ENCODE results near the gene DIAPH1. TPM values are rescaled to one million over a fixed set of nuclear protein-coding genes. Genes with fewer than 3 reads are reported as not detected.

DIAPH1 gene
- total RNA-seq, 5 donors from 2014 or later (not counting 1 experiment from before 2014, with no cell fraction given), result 190 to 271 (median 211) TPM

- Mint-ChIP-seq H3K4me3 (peak within 1 kb of the TSS; percentile 9 to 59 (median 34)), H3K27ac (no peak within 1 kb of the TSS), H3K27me3 (peaks cover 72 to 96% of the 10 kb centered on the region in 2 donors), H3K36me3 (no peaks in the 10 kb centered on the region), H3K4me1 (peaks cover 11 to 22% (median 19%) of the 10 kb centered on the region in 3 donors), H3K9me3 (no peaks in the 10 kb centered on the region)
- DNase-seq (no peak), ATAC-seq (replicated peaks in 1 of 4) (peak in 1 of 4 experiments; percentile 12)
- H3K36me3 ChIP-seq (ENCODE audit: control insufficient read depth in 2 of 2, extremely low read depth in 1 of 2, insufficient read depth in 1 of 2, low read length in 1 of 2), result no peaks in the 10 kb centered on the region
- peak within 1 kb of the TSS in 1 of 2 donors; percentile 77 for H3K4me3 ChIP-seq (ENCODE audit: control insufficient read depth in 1 of 2, extremely low read depth in 1 of 2, low read length in 1 of 2)
- H3K27ac ChIP-seq (ENCODE audit: low read length), result no peak within 1 kb of the TSS
- POLR2A ChIA-PET, result no interaction called here
- peaks cover 17 to 69% of the 10 kb centered on the region in 2 experiments for H3K27me3 ChIP-seq (replicated peaks in 1 of 2; ENCODE audit: control insufficient read depth in 2 of 2, extremely low read depth in 1 of 2, insufficient read depth in 2 of 2, low read length in 1 of 2)
- H3K9me3 ChIP-seq, result no peaks in the 10 kb centered on the region
- CTCF ChIA-PET, result no interaction called here
- H3K4me1 ChIP-seq (ENCODE audit: control insufficient read depth in 1 of 2, extremely low read depth in 1 of 2, insufficient read depth in 2 of 2, low read length in 2 of 2), result peaks cover 3 to 14% of the 10 kb centered on the region in 2 experiments
- 7% methylated on average over 23 of the region's 39 CpGs for WGBS (ENCODE audit: insufficient coverage)
Measured at GRCh38 chr5:141484641-141485311, 134.0 kb downstream of the DIAPH1 start, which contains the start of gene PCDHGC4. Gene PCDHGC4 (plus strand): TSS chr5:141485030. CDS start chr5:141485174, 144 bp downstream.

GRCh38 chr5:141484310-141484640, 134.5 kb downstream of the DIAPH1 start:
- peak overlapping the region in 1 of 2 donors; percentile 77 for H3K4me3 ChIP-seq (ENCODE audit: control insufficient read depth in 1 of 2, extremely low read depth in 1 of 2, low read length in 1 of 2)
- no peaks in the 10 kb centered on the region for H3K36me3 Mint-ChIP-seq
- peak overlapping the region in 1 of 3 donors; percentile 59 for H3K4me3 Mint-ChIP-seq
- no peaks in the 10 kb centered on the region for H3K36me3 ChIP-seq (ENCODE audit: control insufficient read depth in 2 of 2, extremely low read depth in 1 of 2, insufficient read depth in 1 of 2, low read length in 1 of 2)
- H3K27me3 ChIP-seq (replicated peaks in 1 of 2; ENCODE audit: control insufficient read depth in 2 of 2, extremely low read depth in 1 of 2, insufficient read depth in 2 of 2, low read length in 1 of 2), result peaks cover 21 to 66% of the 10 kb centered on the region in 2 experiments
- no peak overlapping the region for H3K27ac Mint-ChIP-seq
- H3K9me3 Mint-ChIP-seq, result no peaks in the 10 kb centered on the region
- H3K27me3 Mint-ChIP-seq, result peaks cover 72 to 96% of the 10 kb centered on the region in 2 donors
- ChIA-PET POLR2A (no interaction called here), CTCF (interaction anchor here in 1 of 2 donors (0.5 kb wide), 1 partner anchor 43 kb away, joined by 4 read pairs; no protein-coding TSS in a partner anchor)
- H3K4me1 Mint-ChIP-seq, result peaks cover 11 to 22% (median 19%) of the 10 kb centered on the region in 3 donors
- 24% methylated on average over 2 of the region's 4 CpGs for WGBS (ENCODE audit: insufficient coverage)
- no peak overlapping the region for H3K27ac ChIP-seq (ENCODE audit: low read length)
- peaks cover 3 to 14% of the 10 kb centered on the region in 2 experiments for H3K4me1 ChIP-seq (ENCODE audit: control insufficient read depth in 1 of 2, extremely low read depth in 1 of 2, insufficient read depth in 2 of 2, low read length in 2 of 2)
- DNase-seq (no peak), ATAC-seq (replicated peaks in 1 of 4) (no peak)
- no peaks in the 10 kb centered on the region for H3K9me3 ChIP-seq

GRCh38 chr5:141483902-141484301, 134.9 kb downstream of the DIAPH1 start:
- ATAC-seq (replicated peaks in 1 of 4) (no peak), DNase-seq (no peak)
- H3K9me3 ChIP-seq, result no peaks in the 10 kb centered on the region
- Mint-ChIP-seq H3K4me1 (peaks cover 11 to 22% (median 19%) of the 10 kb centered on the region in 3 donors), H3K27me3 (peaks cover 69 to 94% of the 10 kb centered on the region in 2 donors), H3K27ac (no peak overlapping the region), H3K4me3 (peak overlapping the region in 1 of 3 donors; percentile 59), H3K36me3 (no peaks in the 10 kb centered on the region), H3K9me3 (no peaks in the 10 kb centered on the region)
- CTCF ChIA-PET, result interaction anchor here in 1 of 2 donors (0.5 kb wide), 1 partner anchor 44 kb away, joined by 4 read pairs; no protein-coding TSS in a partner anchor
- POLR2A ChIA-PET, result no interaction called here
- WGBS (ENCODE audit: insufficient coverage), result 43% methylated on average over 2 of the region's 3 CpGs
- H3K4me1 ChIP-seq (ENCODE audit: control insufficient read depth in 1 of 2, extremely low read depth in 1 of 2, insufficient read depth in 2 of 2, low read length in 2 of 2), result peaks cover 3 to 14% of the 10 kb centered on the region in 2 experiments
- peaks cover 22 to 64% of the 10 kb centered on the region in 2 experiments for H3K27me3 ChIP-seq (replicated peaks in 1 of 2; ENCODE audit: control insufficient read depth in 2 of 2, extremely low read depth in 1 of 2, insufficient read depth in 2 of 2, low read length in 1 of 2)
- no peaks in the 10 kb centered on the region for H3K36me3 ChIP-seq (ENCODE audit: control insufficient read depth in 2 of 2, extremely low read depth in 1 of 2, insufficient read depth in 1 of 2, low read length in 1 of 2)
- H3K27ac ChIP-seq (ENCODE audit: low read length), result no peak overlapping the region
- no peak overlapping the region for H3K4me3 ChIP-seq (ENCODE audit: control insufficient read depth in 1 of 2, extremely low read depth in 1 of 2, low read length in 1 of 2)

GRCh38 chr5:141479776-141480175, 139.0 kb downstream of the DIAPH1 start:
- ATAC-seq (replicated peaks in 1 of 4) (no peak), DNase-seq (no peak)
- no peak overlapping the region for H3K4me3 Mint-ChIP-seq
- H3K9me3 ChIP-seq, result no peaks in the 10 kb centered on the region
- H3K27me3 ChIP-seq (replicated peaks in 1 of 2; ENCODE audit: control insufficient read depth in 2 of 2, extremely low read depth in 1 of 2, insufficient read depth in 2 of 2, low read length in 1 of 2), result peaks cover 24 to 61% of the 10 kb centered on the region in 2 experiments
- H3K4me1 ChIP-seq (ENCODE audit: control insufficient read depth in 1 of 2, extremely low read depth in 1 of 2, insufficient read depth in 2 of 2, low read length in 2 of 2), result peaks cover 0 to 27% of the 10 kb centered on the region in 2 experiments
- ChIA-PET CTCF (no interaction called here), POLR2A (no interaction called here)
- no peaks in the 10 kb centered on the region for H3K36me3 Mint-ChIP-seq
- peaks cover 67 to 94% of the 10 kb centered on the region in 2 donors for H3K27me3 Mint-ChIP-seq
- no peak overlapping the region for H3K27ac ChIP-seq (ENCODE audit: low read length)
- no peak overlapping the region for H3K4me3 ChIP-seq (ENCODE audit: control insufficient read depth in 1 of 2, extremely low read depth in 1 of 2, low read length in 1 of 2)
- no peak overlapping the region for H3K27ac Mint-ChIP-seq
- H3K4me1 Mint-ChIP-seq, result peaks cover 33 to 41% (median 38%) of the 10 kb centered on the region in 3 donors
- no peaks in the 10 kb centered on the region for H3K36me3 ChIP-seq (ENCODE audit: control insufficient read depth in 2 of 2, extremely low read depth in 1 of 2, insufficient read depth in 1 of 2, low read length in 1 of 2)
- H3K9me3 Mint-ChIP-seq, result no peaks in the 10 kb centered on the region

GRCh38 chr5:141478321-141478945, 140.4 kb downstream of the DIAPH1 start:
- H3K27me3 ChIP-seq (replicated peaks in 1 of 2; ENCODE audit: control insufficient read depth in 2 of 2, extremely low read depth in 1 of 2, insufficient read depth in 2 of 2, low read length in 1 of 2), result peaks cover 29 to 55% of the 10 kb centered on the region in 2 experiments
- no peak overlapping the region for H3K27ac Mint-ChIP-seq
- DNase-seq (no peak), ATAC-seq (replicated peaks in 1 of 4) (no peak)
- peaks cover 27 to 32% (median 29%) of the 10 kb centered on the region in 3 donors for H3K4me1 Mint-ChIP-seq
- 38% methylated on average over 11 of the region's 20 CpGs for WGBS (ENCODE audit: insufficient coverage)
- H3K9me3 Mint-ChIP-seq, result no peaks in the 10 kb centered on the region
- H3K4me3 Mint-ChIP-seq, result peak overlapping the region in 1 of 3 donors; percentile 37
- peaks cover 57 to 86% of the 10 kb centered on the region in 2 donors for H3K27me3 Mint-ChIP-seq
- peaks cover 0 to 23% of the 10 kb centered on the region in 2 experiments for H3K4me1 ChIP-seq (ENCODE audit: control insufficient read depth in 1 of 2, extremely low read depth in 1 of 2, insufficient read depth in 2 of 2, low read length in 2 of 2)
- no peaks in the 10 kb centered on the region for H3K9me3 ChIP-seq
- no peak overlapping the region for H3K27ac ChIP-seq (ENCODE audit: low read length)
- no peaks in the 10 kb centered on the region for H3K36me3 ChIP-seq (ENCODE audit: control insufficient read depth in 2 of 2, extremely low read depth in 1 of 2, insufficient read depth in 1 of 2, low read length in 1 of 2)
- ChIA-PET CTCF (interaction anchor here (0.6 to 0.9 kb wide), 2 partner anchors 46 to 146 kb away, joined by 3 to 5 read pairs; no protein-coding TSS in a partner anchor), POLR2A (no interaction called here)
- H3K36me3 Mint-ChIP-seq, result no peaks in the 10 kb centered on the region
- H3K4me3 ChIP-seq (ENCODE audit: control insufficient read depth in 1 of 2, extremely low read depth in 1 of 2, low read length in 1 of 2), result no peak overlapping the region

- ChIA-PET POLR2A (no interaction called here), CTCF (interaction anchor here in 1 of 2 donors (0.9 kb wide), 1 partner anchor 46 kb away, joined by 3 read pairs; no protein-coding TSS in a partner anchor)
- Histone ChIP-seq H3K36me3 (ENCODE audit: control insufficient read depth in 2 of 2, extremely low read depth in 1 of 2, insufficient read depth in 1 of 2, low read length in 1 of 2) (no peaks in the 10 kb centered on the region), H3K4me1 (ENCODE audit: control insufficient read depth in 1 of 2, extremely low read depth in 1 of 2, insufficient read depth in 2 of 2, low read length in 2 of 2) (peaks cover 0 to 23% of the 10 kb centered on the region in 2 experiments), H3K27me3 (replicated peaks in 1 of 2; ENCODE audit: control insufficient read depth in 2 of 2, extremely low read depth in 1 of 2, insufficient read depth in 2 of 2, low read length in 1 of 2) (peaks cover 28 to 53% of the 10 kb centered on the region in 2 experiments), H3K9me3 (no peaks in the 10 kb centered on the region), H3K4me3 (ENCODE audit: control insufficient read depth in 1 of 2, extremely low read depth in 1 of 2, low read length in 1 of 2) (no peak overlapping the region), H3K27ac (ENCODE audit: low read length) (no peak overlapping the region)
- Mint-ChIP-seq H3K27ac (no peak overlapping the region), H3K27me3 (peaks cover 52 to 82% of the 10 kb centered on the region in 2 donors), H3K36me3 (no peaks in the 10 kb centered on the region), H3K9me3 (no peaks in the 10 kb centered on the region), H3K4me1 (peaks cover 27 to 32% (median 29%) of the 10 kb centered on the region in 3 donors), H3K4me3 (peak overlapping the region in 1 of 3 donors; percentile 83)
- DNase-seq (no peak), ATAC-seq (replicated peaks in 1 of 4) (no peak)
- WGBS (ENCODE audit: insufficient coverage), result 50% methylated on average over 13 of the region's 13 CpGs
Measured at GRCh38 chr5:141477815-141478214, 141.0 kb downstream of the DIAPH1 start.

All from T-cell (primary cell).